SK-N-SH (cell line): Measurements from ENCODE around the gene MAP4K1. TPM values are rescaled to one million over a fixed set of nuclear protein-coding genes. Genes with fewer than 3 reads are reported as not detected.

Experiments
- CTCF ChIA-PET: fragments of 300-600, 350-600 bp; formaldehyde crosslinking; extraction: SDS; loops from one replicate; lab custom pipeline; 2021; lab: Yijun Ruan, JAX
- POLR2A ChIA-PET: fragments of 350-600 bp; sonication (Branson Sonifier 250); formaldehyde crosslinking; extraction: SDS; loops from one replicate; lab custom pipeline; 2020; ENCODE audit warnings: antibody characterized with exemption, inconsistent platforms; lab: Yijun Ruan, JAX
- DNase-seq: peaks from one replicate; pipeline ENCODE4 v3.0.0; 2012
- H2AFZ ChIP-seq: fragments of 200-600 bp; sonication (generic); 2 replicates; pipeline ENCODE4 v1.8.1; 2016; ENCODE audit warnings: antibody characterized with exemption, mild to moderate bottlenecking, low read depth
- H3F3A ChIP-seq: fragments of 200-600 bp; sonication (generic); replicated peaks from 2 replicates; pipeline ENCODE3; 2016; ENCODE audit warnings: antibody characterized with exemption, mild to moderate bottlenecking; ENCODE audit not compliant: insufficient read depth
- H3K27ac ChIP-seq, 2 experiments: fragments of 200-500 bp in 1 of 2; fragments of 200-600 bp in 1 of 2; sonication (Bioruptor generic) in 1 of 2; sonication (generic), shearing (Covaris generic) in 1 of 2; 2 replicates each; pipeline versions ENCODE4 v1.5.1 to v1.6.1; 2014 to 2016; ENCODE audit warnings: low read depth in 2 of 2, inconsistent platforms in 1 of 2, low read length in 1 of 2, mild to moderate bottlenecking in 1 of 2, mixed read lengths in 1 of 2
- H3K27me3 ChIP-seq: fragments of 200-600 bp; sonication (generic), shearing (Covaris generic); 2 replicates; pipeline ENCODE4 v1.6.1; 2016; ENCODE audit warnings: mixed run types; ENCODE audit not compliant: insufficient read depth
- H3K36me3 ChIP-seq, 2 experiments: fragments of 200-500 bp in 1 of 2; fragments of 200-600 bp in 1 of 2; sonication (Bioruptor generic) in 1 of 2; sonication (generic) in 1 of 2; replicated peaks in 1 of 2; 2 replicates each; pipeline versions ENCODE3 to v1.5.1; 2014 to 2016; ENCODE audit warnings: low read length in 1 of 2, mild to moderate bottlenecking in 1 of 2; ENCODE audit not compliant: insufficient read depth in 2 of 2, control insufficient read depth in 1 of 2
- H3K4me1 ChIP-seq, 2 experiments: fragments of 200-500 bp in 1 of 2; fragments of 200-600 bp in 1 of 2; sonication (Bioruptor generic) in 1 of 2; sonication (generic), shearing (Covaris generic) in 1 of 2; 2 replicates each; pipeline versions ENCODE4 v1.5.1 to v1.6.1; 2014 to 2016; ENCODE audit warnings: low read depth in 1 of 2, low read length in 1 of 2, mixed run types in 1 of 2; ENCODE audit not compliant: insufficient read depth in 2 of 2, control insufficient read depth in 1 of 2
- H3K4me2 ChIP-seq: fragments of 200-600 bp; sonication (generic), shearing (Covaris generic); 2 replicates; pipeline ENCODE4 v1.6.1; 2017; ENCODE audit warnings: mixed run types
- H3K4me3 ChIP-seq, 2 experiments: fragments of 200-500 bp in 1 of 2; fragments of 200-600 bp in 1 of 2; sonication (Bioruptor generic) in 1 of 2; sonication (generic), shearing (Covaris generic) in 1 of 2; 2 replicates each; pipeline versions ENCODE4 v1.5.1 to v1.8.1; 2014 to 2016; ENCODE audit warnings: low read depth in 2 of 2, inconsistent platforms in 1 of 2, low read length in 1 of 2, mild to moderate bottlenecking in 1 of 2, mixed read lengths in 1 of 2, moderate library complexity in 1 of 2
- H3K79me2 ChIP-seq: fragments of 200-600 bp; sonication (generic); 2 replicates; pipeline ENCODE4 v1.8.1; 2017; ENCODE audit warnings: mild to moderate bottlenecking; ENCODE audit not compliant: insufficient read depth
- H3K9ac ChIP-seq: fragments of 200-600 bp; sonication (generic); 2 replicates; pipeline ENCODE4 v1.6.1; 2017; ENCODE audit warnings: mixed run types
- H3K9me2 ChIP-seq: fragments of 200-600 bp; sonication (generic); 2 replicates; pipeline ENCODE4 v1.6.1; 2017; ENCODE audit warnings: mixed run types
- H3K9me3 ChIP-seq: fragments of 200-600 bp; sonication (generic); 2 replicates; pipeline ENCODE4 v1.6.1; 2017; ENCODE audit warnings: mixed run types, mild to moderate bottlenecking, moderate library complexity
- H4K20me1 ChIP-seq: fragments of 200-600 bp; sonication (generic); 2 replicates; pipeline ENCODE4 v1.6.1; 2017; ENCODE audit warnings: mild to moderate bottlenecking, mixed run types; ENCODE audit not compliant: insufficient read depth
- CHD2 ChIP-seq: fragments of 150-350 bp; IDR thresholded peaks from 2 replicates; pipeline ENCODE4 v1.6.1; 2018; ENCODE audit warnings: low read length; ENCODE audit not compliant: partially characterized antibody
- ELF1 ChIP-seq: IDR thresholded peaks from 2 replicates; pipeline ENCODE4 v1.4.0; 2012
- EP300 ChIP-seq, 2 experiments: IDR thresholded peaks; 2 replicates each; pipeline versions ENCODE4 v1.4.0 to v1.6.1; 2012; ENCODE audit warnings: borderline replicate concordance in 1 of 2, low read depth in 1 of 2, low read length in 1 of 2
- FOSL2 ChIP-seq: IDR thresholded peaks from 2 replicates; pipeline ENCODE4 v1.4.0; 2012; ENCODE audit warnings: low read depth, mild to moderate bottlenecking, moderate library complexity, borderline replicate concordance
- FOXM1 ChIP-seq: IDR thresholded peaks from 2 replicates; pipeline ENCODE4 v1.4.0; 2012; ENCODE audit warnings: low read depth, mild to moderate bottlenecking
- GABPA ChIP-seq: IDR thresholded peaks from 2 replicates; pipeline ENCODE4 v1.4.0; 2012; ENCODE audit warnings: low read depth, mild to moderate bottlenecking
- JUND ChIP-seq: IDR thresholded peaks from 2 replicates; pipeline ENCODE4 v1.4.0; 2012
- MAX ChIP-seq: IDR thresholded peaks from 2 replicates; pipeline ENCODE4 v1.4.0; 2012; ENCODE audit warnings: low read depth
- NFIC ChIP-seq: IDR thresholded peaks from 2 replicates; pipeline ENCODE4 v1.4.0; 2012; ENCODE audit warnings: borderline replicate concordance
- PBX3 ChIP-seq: IDR thresholded peaks from 2 replicates; pipeline ENCODE4; 2012
- RAD21 ChIP-seq: IDR thresholded peaks from 2 replicates; pipeline ENCODE4 v1.6.1; 2012; ENCODE audit warnings: mild to moderate bottlenecking, low read length
- RCOR1 ChIP-seq: fragments of 150-350 bp; IDR thresholded peaks from 2 replicates; pipeline ENCODE4 v1.6.1; 2017; ENCODE audit warnings: antibody characterized with exemption, low read length
- REST ChIP-seq: IDR thresholded peaks from 2 replicates; pipeline ENCODE4 v1.6.1; 2012; ENCODE audit warnings: mild to moderate bottlenecking, low read depth, low read length, moderate library complexity
- RFX5 ChIP-seq: IDR thresholded peaks from 2 replicates; pipeline ENCODE4 v1.6.1; 2012; ENCODE audit warnings: mild to moderate bottlenecking, improper control_type of control experiment, low read length
- SIN3A ChIP-seq: IDR thresholded peaks from 2 replicates; pipeline ENCODE4 v1.6.1; 2012; ENCODE audit warnings: low read depth, mild to moderate bottlenecking, low read length, moderate library complexity, borderline replicate concordance
- SMC3 ChIP-seq: IDR thresholded peaks from 2 replicates; pipeline ENCODE4 v1.6.1; 2012; ENCODE audit warnings: low read depth, low read length, improper control_type of control experiment
- TAF1 ChIP-seq: IDR thresholded peaks from 2 replicates; pipeline ENCODE4 v1.6.1; 2012; ENCODE audit warnings: low read depth, mild to moderate bottlenecking, low read length, moderate library complexity, borderline replicate concordance
- TCF12 ChIP-seq: IDR thresholded peaks from 2 replicates; pipeline ENCODE4 v1.4.0; 2012
- USF1 ChIP-seq: IDR thresholded peaks from 2 replicates; pipeline ENCODE4 v1.4.0; 2012; ENCODE audit warnings: low read depth, borderline replicate concordance
- USF2 ChIP-seq: fragments of 150-350 bp; IDR thresholded peaks from 2 replicates; pipeline ENCODE4 v1.6.1; 2017; ENCODE audit warnings: antibody characterized with exemption, low read length, low read depth, borderline replicate concordance
- YY1 ChIP-seq: IDR thresholded peaks from 2 replicates; pipeline ENCODE4 v1.4.0; 2012; ENCODE audit warnings: low read depth, mild to moderate bottlenecking
- ZBTB33 ChIP-seq: IDR thresholded peaks from 2 replicates; pipeline ENCODE4 v1.4.0; 2012; ENCODE audit warnings: low read depth, borderline replicate concordance
- WGBS: methylation state at CpG from one replicate; pipeline ENCODE4 v1.1.6; 2017; ENCODE audit warnings: low lambda C conversion rate; 5-methylcytosine and 5-hydroxymethylcytosine counted together
- polyA plus RNA-seq, 3 experiments: library from polyadenylated mRNA; depleted of rRNA; stranded (reverse); fragments of >200 nt; gene quantifications; 2 replicates each; pipeline ENCODE4 v1.2.3, GENCODE V29; 2012

The MAP4K1 gene
- polyA plus RNA-seq, 1 of the 3 experiments (the other 2 are of a cell fraction) = 0.31 TPM

GRCh38 chr19:38583985-38584305 lies 33.8 kb downstream of the MAP4K1 start:
- ChIA-PET CTCF (no interaction called here), POLR2A (no interaction called here)
- Histone ChIP-seq H3F3A (no peaks in the 10 kb centered on the region), H3K27me3 (no peaks in the 10 kb centered on the region), H3K4me2 (no peak overlapping the region), H3K27ac (no peak overlapping the region), H3K4me1 (no peaks in the 10 kb centered on the region), H4K20me1 (no peaks in the 10 kb centered on the region), H2AFZ (no peak overlapping the region), H3K4me3 (no peak overlapping the region), H3K9ac (no peak overlapping the region), H3K9me2 (no peaks in the 10 kb centered on the region), H3K9me3 (no peaks in the 10 kb centered on the region), H3K79me2 (no peaks in the 10 kb centered on the region), H3K36me3 (no peaks in the 10 kb centered on the region)
- TF ChIP-seq TAF1 = no peak
- TF ChIP-seq FOXM1 = no peak
- TF ChIP-seq USF2 = no peak
- TF ChIP-seq YY1 = no peak
- no peak for TF ChIP-seq MAX
- TF ChIP-seq ZBTB33 = no peak
- TF ChIP-seq TCF12 = no peak
- TF ChIP-seq JUND = no peak
- WGBS = 43% methylated on average over 4 of the region's 4 CpGs
- DNase-seq = no peak

- H3K4me1 ChIP-seq = no peaks in the 10 kb centered on the region
- no peaks in the 10 kb centered on the region for H4K20me1 ChIP-seq
- H2AFZ ChIP-seq = no peak overlapping the region
- DNase-seq = peak; percentile 8
- ChIA-PET POLR2A (no interaction called here), CTCF (no interaction called here)
- no peaks in the 10 kb centered on the region for H3K9me3 ChIP-seq
- no peak overlapping the region for H3K4me2 ChIP-seq
- H3K27ac ChIP-seq = no peak overlapping the region
- no peak overlapping the region for H3K4me3 ChIP-seq
- no peaks in the 10 kb centered on the region for H3K9me2 ChIP-seq
- H3K27me3 ChIP-seq = no peaks in the 10 kb centered on the region
- 78% methylated on average over 14 of the region's 14 CpGs for WGBS
- H3K79me2 ChIP-seq = no peaks in the 10 kb centered on the region
- H3F3A ChIP-seq = no peaks in the 10 kb centered on the region
- H3K36me3 ChIP-seq = no peaks in the 10 kb centered on the region
- H3K9ac ChIP-seq = no peak overlapping the region
- no peak for TF ChIP-seq EP300 (IDR thresholded peaks at IDR 0.05; ENCODE audit: borderline replicate concordance in 1 of 2, low read depth in 1 of 2, low read length in 1 of 2)
- no peak for TF ChIP-seq NFIC
- no peak for TF ChIP-seq REST
- no peak for TF ChIP-seq GABPA
- no peak for TF ChIP-seq SMC3
- TF ChIP-seq RCOR1 = no peak
- no peak for TF ChIP-seq RFX5
- no peak for TF ChIP-seq USF1
- TF ChIP-seq FOSL2 = no peak
- TF ChIP-seq CHD2 = no peak
- TF ChIP-seq ELF1 = no peak
- TF ChIP-seq SIN3A = no peak
- no peak for TF ChIP-seq PBX3
- TF ChIP-seq RAD21 = no peak
Observed at GRCh38 chr19:38583219-38583984, 34.4 kb downstream of the MAP4K1 start.
